ENCODE measurements around the gene ARHGAP22.

Gene ARHGAP22

DNA sequence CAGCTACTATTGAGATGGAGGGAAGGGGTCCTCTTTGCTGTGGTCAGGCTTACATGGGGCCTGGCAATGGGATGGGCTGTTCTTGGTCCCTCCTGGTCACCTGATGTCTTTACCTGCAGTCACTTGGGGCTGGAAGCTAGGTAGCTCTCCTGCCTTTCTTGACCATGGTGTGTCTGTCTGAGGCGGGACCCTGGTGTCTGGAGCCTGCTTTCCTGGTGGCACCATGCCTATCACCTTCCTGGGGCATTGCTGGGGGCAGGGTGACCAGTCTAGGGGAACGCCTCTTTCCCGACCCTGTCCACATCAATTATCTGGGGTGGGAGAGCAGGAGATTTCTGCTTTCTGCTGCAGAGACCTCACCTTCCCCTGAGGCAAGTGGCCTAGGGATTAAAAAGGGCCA is 55.6 kb downstream of the ARHGAP22 start:
- DNase-seq = no peak

- DNase-seq = no peak
Observed at GRCh38 chr10:48548531-48549135, 56.2 kb downstream of the ARHGAP22 start.

- DNase-seq = no peak
Observed at GRCh38 chr10:48547981-48548380, 56.9 kb downstream of the ARHGAP22 start.

DNA sequence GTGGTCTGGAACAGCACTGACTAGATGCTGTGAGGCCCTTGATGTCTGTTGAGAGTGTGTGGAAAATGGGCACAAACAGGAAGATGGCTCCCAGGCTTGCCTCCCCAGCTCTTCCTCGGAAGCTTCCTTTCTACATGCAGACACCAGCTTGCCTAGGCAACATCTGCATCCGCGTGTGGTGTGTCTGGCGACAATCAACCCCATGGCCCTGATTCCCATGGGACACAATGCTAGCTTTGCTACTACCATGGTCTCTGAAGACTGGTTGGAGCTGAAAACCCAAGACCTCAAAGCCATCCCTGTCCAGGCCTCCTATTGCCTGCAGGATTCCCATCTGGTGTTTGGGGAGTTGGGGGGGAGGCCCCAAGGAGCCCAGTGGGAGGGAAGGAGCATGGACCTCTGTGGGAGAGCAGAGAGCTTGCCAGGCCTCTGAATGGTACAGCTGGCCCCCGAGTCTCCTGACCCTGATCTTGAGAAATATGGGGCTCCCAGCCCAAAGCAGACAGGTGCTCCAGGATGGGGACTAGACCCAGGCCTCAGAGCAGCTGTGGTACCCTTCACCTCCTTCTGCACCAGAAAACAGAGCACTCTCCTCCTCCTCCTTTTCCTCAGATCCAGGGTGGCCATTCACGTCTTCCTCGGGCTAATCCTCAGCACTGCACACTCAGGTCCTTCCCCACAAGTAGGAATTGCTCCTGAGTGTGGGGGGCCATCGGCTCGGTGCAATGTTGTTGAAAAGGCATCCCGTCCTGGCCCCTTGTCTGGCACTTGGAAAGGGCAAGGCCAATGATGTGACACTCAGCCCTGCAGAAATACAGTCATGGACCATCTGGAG is 57.6 kb downstream of the ARHGAP22 start:
- no peak for DNase-seq

DNA sequence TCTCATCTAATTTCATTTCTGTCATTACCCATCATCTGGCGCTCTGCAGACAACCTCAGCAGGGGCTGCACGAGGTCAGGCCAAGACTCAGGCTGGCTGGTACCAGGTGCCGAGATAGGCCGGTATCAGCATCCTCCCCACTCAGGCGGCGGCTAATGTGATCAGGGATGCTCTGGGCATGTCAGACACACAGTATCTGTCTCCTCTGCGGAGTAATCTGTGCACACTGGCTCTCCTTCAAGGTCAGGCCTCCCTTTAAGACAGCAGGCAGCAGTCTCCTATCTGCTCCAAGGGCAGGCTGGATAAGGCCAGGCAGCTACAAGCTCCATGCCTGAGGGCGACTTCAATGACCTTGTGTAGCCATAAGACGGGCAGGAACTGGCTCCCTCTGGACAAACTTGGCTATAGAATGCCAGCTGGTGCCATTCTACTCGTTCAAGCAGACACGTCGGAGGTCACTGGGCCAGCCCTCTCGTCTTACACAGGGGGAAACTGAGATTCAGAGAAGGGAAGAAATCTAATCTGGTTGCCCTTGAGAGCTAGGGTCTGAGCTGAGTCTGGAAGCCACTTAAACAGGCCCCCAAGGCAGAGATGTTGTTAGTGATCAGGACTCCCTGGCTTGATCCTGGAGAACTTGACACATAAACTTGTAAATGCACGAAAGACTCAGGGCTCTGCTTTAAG is 59.3 kb downstream of the ARHGAP22 start:
- DNase-seq = no peak

DNA sequence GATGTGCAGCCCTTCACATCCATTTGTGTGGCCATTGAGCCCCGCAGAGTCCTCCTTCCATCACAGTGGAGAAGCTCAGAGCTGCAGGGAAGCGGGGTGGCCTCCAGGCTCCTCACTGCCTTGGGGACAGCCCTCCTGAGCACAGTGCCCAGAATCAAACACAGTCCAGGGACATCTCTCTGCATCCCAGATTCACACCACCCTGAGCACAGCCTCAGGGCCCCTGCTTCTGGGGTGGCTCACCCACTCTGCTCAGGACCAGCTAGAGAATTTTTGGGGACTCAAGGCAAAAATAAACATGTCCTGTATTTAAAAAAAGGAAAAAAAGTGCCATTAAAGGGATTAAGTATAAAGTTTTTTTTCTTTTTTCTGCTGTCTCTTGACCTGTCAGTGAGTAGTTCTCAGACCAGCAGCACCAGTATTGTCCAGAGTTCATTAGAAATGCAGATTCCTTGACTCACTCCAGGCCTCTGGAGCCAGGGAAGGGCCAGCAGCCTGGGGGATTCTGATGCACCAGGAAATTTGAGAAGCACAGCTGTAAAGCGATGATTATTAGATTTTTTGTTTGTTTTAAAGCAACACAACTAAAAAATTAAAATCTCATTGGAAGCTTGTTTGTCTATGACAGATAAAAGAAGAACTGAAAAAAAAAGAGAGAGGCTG is 61.6 kb downstream of the ARHGAP22 start:
- DNase-seq = no peak

DNA sequence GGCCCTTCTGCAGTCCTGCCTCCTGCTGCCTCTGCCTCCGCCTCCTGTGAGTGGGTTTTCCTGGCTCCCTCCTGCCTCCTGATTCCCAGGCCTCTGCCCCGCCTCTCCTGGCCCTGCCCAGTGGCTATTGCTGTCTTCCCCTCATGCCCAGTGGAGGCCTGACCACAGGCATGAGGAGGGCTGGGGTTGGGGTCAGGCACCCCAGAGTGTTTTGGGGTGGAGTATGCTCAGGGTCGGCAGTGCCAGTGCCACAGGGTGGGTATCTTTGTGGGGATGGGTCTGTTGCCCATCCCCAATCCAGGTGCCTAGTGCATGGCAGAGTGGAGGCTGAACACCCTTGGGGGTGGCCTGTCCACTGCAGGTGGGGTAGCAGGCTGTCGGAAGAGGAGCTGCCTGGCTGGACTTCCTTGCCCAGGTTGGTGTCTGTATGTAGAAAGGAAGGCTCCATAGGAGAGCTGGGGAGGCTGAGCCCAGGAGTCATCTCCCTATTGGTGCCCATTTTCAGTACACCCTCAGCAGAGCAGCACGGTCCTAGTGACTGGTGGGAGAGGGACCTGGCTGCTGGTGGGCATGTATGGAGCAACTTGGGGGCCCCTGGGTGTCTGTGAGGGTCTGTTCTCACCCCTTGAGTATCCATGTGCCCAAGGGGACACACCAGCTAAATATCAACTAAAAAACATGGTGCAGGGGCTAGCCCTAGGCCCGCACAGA is 62.2 kb downstream of the ARHGAP22 start:
- DNase-seq = no peak

DNA sequence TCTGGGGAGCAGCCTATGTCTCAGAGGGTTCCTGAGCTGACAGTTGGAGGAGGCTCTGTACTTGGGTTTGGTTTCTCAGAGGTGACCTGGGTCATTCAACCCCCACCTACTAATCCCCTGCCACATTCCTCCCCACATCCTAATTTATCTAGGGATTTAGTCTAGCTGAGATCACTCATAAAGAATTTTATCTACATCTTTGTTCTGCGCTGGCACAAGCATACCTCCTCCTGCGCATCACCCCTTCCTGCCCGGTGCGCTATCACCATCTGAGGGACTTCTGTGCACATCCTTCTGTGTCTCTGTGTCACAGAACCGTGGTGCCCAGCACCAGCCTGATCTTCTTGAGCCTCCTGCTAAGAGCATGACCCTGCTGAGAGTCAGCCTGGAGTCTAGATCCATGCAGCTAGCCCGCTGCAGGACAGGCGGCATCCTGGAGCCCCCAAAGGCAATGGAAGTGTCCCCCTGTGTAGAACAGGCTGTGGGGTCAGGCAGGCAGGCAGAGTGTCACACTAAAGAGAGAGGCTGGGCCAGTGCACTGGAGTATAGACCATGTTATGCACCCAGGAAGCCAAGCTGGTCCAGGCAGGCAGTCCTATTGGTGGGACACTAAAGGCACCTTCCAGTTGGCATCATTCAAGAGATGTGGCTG is 63.6 kb downstream of the ARHGAP22 start:
- DNase-seq = no peak

GRCh38 chr10:48538611-48539010 is 66.3 kb downstream of the ARHGAP22 start:
- DNase-seq = no peak

DNA sequence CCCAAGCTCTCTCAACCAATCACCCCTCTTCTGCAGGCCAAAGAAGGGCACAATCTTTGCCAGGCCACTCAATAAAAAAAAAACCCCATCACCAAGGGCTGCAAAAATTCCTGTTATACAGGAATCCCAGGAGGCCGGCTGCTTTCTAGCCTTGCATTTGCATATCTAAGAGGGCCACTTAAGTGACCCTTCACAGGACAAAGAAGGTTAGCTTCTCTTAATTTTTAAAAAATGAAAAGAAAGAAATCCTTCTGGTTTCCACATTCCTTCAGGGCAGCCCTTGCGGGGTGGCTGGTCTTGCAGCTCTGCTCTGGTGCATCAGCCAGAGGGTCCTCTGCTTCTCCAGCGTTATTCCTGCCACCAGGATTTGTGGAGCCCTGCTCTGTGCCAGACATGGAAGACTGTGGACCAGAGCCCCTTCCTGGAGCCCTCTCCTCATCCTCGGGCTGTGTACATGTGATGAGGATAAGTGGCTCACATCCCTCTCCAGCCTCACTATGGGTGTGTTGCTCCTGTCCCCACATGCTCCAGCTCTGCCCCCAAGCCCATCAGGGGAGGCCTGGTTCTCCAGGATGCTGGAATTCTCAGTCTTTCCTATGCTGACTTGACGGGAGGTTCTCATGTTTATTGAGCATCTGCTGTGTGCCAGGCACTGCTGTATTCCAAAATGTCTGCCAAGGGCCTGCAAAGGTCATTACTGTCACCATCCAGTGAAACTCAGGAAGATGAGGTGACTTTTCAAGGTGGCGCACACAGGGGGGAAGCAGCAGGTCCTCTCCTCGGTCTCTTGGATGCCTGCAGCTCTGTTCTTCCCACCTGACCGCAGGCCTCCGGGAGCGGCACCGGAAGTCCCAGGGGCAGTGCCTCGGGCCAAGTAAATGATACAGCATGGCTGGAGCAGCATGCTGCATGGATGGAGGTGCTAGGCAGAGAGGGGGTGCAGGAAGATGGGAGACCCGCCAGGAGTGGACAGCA is 67.7 kb downstream of the ARHGAP22 start:
- no peak for DNase-seq

GRCh38 chr10:48536156-48536500 is 68.7 kb downstream of the ARHGAP22 start:
- DNase-seq = no peak

DNA sequence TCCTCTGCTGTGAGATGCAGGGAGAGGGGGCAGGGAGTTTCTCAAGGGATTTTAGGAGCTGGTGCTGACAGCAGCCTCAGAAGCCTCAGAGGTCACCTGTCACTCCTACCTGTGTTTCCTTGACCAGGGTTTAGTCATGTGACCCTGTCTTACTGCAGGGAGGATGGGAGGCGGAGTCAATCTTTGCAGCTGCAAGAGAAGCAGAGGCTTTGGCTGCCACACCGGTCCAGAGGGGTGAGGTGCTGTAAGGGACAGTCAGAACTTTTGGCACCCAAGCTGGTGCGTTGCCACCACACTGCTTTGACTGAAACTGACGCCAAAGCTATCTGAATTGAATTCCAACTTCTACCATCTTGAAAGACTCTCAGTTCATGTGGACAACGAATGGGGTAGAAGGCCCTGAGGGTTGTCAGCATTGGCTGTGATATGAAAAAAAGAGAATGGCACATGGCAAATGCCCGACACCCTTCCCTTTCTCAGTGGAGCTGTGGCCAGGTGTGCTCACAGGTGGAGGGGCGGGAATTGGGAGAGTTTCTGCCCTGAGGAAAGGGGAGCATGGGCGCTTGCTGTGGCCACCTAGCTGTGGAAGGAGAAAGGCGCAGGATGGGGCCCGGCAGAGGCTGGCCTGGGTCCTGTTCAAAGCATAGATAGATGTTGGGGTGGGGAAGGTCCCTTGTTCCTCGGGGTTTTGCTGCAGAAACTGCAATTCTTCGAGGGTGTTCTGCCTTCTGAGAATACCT is 69.3 kb downstream of the ARHGAP22 start:
- no peak for DNase-seq

- DNase-seq = no peak
Observed at GRCh38 chr10:48533951-48534720, 70.7 kb downstream of the ARHGAP22 start.

DNA sequence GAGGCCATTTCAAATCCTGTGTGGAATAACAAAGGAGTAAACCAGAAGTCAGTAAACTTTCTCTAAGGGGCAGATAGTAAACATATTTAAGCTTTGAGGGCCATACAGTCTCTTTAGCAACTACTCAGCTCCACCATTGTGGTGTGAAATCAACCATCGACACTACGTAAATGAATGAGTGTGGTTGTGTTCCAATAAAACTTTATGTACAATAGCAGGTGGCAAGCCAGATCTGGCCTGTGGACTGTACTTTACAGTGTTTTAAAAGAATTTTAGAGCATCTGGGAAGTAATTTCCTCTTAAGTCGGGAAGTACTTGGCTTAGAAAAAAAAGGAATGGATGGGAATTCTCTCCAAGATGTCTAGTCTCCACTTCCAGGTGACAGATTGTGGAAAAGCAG is 71.3 kb downstream of the ARHGAP22 start:
- DNase-seq = no peak

- DNase-seq = no peak
Observed at GRCh38 chr10:48531486-48531885, 73.4 kb downstream of the ARHGAP22 start.

DNA sequence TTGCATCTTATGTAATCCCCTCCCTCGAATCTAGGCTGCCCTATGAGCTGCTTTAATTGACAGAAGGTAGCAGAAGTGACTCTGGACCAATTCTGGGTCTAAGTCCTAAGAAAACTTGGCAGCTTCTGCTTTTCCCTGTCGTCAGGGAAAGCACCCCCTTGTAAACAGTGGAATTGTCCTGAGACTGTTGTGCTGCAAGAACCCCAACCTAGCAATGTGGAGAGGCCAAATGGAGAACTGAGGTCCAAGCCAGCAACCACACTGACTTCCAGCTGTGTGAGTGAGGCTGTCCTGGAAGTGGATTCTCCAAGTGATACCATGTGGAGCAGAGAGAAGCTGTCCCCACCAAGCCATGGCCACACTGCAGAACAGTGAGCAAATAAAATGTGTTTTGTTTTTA is 75.5 kb downstream of the ARHGAP22 start:
- no peak for DNase-seq

- no peak for DNase-seq
Observed at GRCh38 chr10:48527756-48528155, 77.1 kb downstream of the ARHGAP22 start.

GRCh38 chr10:48526846-48527505 is 77.9 kb downstream of the ARHGAP22 start:
- DNase-seq = no peak

Data from NCI-H510A (cell line).